NCI-H2107 treated with DMSO at 0.1 percent for 48 hours (cell line): Measurements from ENCODE around the gene CCDC167.
"Not testable (repeated sequence)": the region's sequence is repeated elsewhere in the genome, so short reads cannot be mapped to it uniquely, and the experiment has no call there.

Source experiments
- DNase-seq: peaks from one replicate; lab custom pipeline; 2025; ENCODE audit not compliant: unreplicated experiment; lab: John Stamatoyannopoulos, UW

The CCDC167 gene

GRCh38 chr6:37477656-37478435 is 21.8 kb downstream of the CCDC167 start:
- DNase-seq = no peak

- no peak for DNase-seq
Measured at GRCh38 chr6:37477191-37477590, 22.5 kb downstream of the CCDC167 start.

DNA sequence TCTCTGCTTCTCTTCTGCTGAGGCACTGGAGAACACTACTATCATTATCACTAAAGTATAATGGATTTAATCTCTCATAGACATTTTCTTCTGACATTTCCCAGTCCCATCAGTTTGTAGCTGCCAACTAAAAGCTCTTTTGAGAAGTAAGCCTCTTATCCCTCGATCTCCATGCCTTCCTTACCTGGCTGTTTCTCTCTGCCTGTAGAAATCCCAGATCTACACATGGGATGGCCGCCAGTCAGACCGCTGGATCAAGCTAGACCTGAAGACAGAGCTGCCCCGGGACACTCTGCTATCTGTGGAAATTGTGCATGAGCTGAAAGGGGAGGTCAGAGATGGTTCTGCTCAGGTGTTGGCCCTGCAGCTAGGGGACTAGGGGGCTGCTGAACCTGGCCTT is 25.4 kb downstream of the CCDC167 start:
- no peak for DNase-seq

DNA sequence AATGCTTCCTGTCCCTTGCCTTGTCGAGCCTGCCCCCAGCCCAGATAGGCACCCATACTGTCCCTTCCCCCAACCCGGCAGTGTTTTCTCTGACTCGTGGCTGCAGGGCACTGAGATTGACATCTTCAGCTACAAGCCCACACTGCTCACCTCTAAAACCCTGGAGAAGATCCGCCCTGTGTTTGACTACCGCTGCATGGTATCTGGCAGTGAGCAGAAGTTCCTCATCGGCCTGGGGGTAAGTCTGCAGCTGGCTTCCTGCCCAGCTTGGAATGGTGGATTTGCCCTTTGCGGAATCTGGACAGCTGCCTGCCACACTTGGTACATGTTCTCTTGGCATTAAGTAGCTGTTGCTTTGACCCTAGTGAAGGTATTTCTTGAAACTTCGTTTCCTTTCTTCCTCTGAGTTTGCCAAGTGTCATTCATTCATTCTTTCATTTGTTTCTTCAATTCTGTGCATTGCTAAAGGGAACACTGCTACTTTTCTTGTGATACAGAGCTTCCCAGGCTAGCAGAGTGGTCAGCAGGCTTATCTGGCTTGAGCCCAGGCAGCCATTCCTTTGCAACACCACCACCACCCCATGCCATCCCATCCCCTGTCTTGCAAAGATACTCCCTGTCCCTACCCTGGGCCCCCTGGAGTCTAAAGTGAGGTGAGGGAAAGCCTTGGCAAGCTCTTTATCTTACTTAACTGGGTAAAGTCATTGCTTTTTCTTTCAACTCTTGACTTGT is 26.2 kb downstream of the CCDC167 start:
- DNase-seq = no peak

DNA sequence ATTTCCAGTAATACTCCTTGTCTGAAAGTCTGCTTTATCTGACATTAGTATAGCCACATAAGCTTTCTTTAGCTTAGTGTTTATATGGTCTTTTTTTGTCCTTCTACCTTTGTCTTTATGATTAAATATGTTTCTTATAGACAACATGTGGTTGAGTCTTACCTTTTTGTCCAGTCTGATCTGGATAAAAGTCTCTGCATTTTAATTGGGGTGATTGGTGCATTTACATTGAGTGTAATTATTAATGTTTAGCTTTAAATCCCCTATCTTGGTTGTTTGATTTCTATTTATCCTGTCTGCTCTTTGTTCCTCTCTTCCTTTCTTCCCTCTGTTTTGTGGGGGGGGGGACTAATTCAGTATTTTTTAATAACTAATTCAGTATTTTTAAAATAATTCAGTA is 32.0 kb downstream of the CCDC167 start:
- DNase-seq = no peak

GRCh38 chr6:37463110-37463509 is 36.6 kb downstream of the CCDC167 start:
- no peak for DNase-seq

DNA sequence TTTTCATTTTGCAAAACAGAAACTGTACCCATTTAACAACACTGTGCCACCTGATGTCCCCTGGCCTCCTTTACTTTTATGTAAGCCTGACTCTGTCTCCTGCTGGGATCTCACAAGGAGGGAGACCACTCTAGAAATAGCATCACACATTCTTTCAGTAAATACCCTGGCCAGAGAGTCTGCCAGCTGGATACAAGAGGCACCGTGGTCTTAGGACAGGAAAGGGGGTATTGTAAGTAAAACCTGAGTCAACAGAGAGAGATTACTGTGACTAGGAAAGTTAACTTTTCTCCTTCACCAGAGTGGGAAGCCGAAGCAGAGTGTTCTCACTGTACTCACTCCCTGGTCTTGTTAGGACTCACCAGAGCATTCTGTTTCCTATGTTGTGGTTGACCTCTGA is 38.9 kb downstream of the CCDC167 start:
- DNase-seq = no peak

GRCh38 chr6:37459981-37460800 is 39.5 kb downstream of the CCDC167 start:
- peak; percentile 89 for DNase-seq

DNA sequence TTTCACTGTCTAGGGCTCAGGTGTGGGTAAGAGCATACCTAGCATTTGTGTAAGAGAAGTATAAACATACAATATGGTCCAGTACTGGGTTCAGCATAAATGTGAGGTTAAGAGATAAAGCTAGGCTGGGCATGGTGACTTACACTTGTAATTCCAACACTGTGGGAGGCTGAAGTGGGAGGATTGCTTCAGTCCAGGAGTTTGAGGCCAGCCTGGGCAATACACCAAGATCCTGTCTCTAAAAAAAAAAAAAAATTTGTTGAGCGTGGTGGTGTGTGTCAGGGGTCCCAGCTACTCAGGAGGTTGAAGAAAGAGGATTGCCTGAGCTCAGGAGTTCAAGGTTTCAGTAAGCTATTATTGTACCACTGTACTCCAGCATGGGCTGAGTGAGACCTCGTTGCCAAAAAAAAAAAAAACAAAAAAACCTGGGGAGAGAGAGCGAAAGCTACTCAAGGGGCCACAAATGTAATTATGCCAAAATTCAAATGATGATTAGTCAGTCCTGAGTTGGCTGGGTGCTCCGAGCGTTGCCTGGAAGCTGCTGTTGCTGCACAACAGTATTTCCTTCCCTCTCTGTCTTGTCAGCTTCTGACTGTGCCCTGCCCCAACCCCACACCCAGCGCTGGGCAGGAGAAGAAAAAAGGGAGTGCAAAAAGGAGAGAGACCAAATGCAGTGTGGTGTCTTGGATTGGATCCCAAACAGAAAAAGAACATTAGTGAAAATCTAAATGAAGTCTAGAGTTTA is 42.7 kb downstream of the CCDC167 start:
- no peak for DNase-seq

DNA sequence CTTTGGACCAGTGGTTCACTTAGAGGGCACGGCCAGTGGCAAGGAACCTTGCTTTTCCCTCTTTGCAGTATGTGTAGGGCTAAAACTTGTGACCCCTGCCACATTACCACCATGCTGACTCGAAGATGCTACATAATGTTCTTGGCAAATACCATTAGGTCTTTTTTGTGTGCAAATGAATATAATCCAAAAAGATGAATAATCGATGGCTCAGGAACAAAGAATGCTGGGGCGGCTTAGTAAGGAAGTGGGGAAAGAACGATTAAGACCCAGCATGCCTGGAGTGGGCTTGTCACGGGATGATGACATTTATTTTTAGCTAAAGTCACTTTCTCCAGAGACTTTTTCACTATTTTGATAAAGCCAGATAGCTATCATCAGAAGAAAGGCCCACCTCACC is 43.6 kb downstream of the CCDC167 start:
- DNase-seq = no peak

- no peak for DNase-seq
Measured at GRCh38 chr6:37454420-37455140, 45.1 kb downstream of the CCDC167 start.

DNA sequence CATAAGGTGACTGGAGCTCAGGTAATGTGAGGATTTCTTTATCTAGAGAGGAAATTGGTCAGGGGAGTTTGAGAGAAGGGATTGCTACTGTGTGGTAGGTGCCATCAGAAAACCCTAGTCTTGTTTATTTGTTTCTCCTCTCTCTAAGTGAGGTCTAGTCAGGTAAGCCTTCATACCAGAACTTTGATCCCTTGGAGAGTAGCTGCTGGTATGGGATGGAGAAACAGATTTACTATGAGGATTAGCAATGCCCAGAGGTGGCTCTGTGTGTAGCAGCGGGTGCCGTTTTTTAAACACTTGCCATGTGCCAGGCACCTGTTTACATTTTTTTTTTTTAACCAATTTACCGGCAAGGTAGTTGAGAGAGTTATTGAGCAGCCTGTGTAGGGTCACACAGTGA is 47.2 kb downstream of the CCDC167 start:
- DNase-seq = no peak

GRCh38 chr6:37451441-37452193 is 48.1 kb downstream of the CCDC167 start:
- DNase-seq = no peak

DNA sequence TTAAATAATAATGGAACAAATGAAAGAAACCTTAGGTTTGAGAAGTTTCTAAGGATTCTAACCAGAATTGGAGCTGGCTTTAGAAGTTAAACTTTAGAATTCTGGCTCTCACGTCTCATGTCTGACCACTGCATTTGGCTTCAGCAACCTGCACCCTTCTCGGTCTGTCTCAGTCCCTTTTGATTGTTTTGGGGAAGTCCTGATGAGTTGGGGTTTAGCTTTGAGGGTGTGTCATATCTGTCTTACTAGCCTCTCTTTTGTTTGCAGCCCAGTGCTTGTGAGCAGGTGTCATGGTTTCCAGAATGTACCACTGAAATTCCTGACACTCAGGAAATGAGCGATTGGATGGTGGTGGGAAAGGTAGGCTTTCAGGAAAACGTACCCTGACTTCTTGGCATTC is 49.7 kb downstream of the CCDC167 start:
- no peak for DNase-seq

GRCh38 chr6:37443216-37443542 is 56.5 kb downstream of the CCDC167 start:
- DNase-seq = not testable (repeated sequence)

DNA sequence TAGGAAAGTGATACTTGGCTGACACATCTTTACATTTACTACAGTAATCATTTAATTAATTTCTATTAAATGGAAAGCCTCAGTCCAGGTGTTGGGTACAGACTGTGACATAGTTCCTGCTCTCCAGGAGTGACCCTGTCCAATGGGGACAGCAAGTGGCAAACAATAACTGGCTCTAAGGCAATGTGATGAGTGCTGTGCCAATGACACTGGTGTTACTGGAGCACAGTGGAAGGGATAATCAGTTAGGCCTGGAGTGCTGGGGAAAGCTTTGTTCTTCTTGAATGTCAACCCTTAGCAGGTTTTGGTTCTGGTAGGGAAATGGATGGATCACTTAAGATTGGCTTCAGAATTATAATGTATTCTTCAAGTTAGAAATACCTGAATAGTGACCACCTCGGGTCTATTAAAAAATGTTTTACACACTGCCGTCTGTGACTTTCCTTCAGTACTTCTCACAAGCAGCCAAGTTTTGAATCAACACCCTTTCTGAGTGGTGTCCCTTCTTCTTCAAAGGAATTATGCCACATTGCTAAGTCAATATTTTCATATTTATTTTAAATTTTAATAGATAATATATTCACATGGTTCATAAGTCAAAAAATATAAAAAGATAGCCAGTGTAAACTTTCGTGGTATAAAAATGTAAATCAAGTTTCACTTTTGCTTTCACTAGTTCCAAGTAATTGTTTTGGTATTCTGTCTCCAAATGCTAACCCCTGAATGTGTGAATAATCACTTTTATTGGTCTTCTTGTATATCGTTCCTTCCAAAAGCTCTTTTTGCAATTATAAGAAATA is 57.1 kb downstream of the CCDC167 start:
- DNase-seq = no peak

DNA sequence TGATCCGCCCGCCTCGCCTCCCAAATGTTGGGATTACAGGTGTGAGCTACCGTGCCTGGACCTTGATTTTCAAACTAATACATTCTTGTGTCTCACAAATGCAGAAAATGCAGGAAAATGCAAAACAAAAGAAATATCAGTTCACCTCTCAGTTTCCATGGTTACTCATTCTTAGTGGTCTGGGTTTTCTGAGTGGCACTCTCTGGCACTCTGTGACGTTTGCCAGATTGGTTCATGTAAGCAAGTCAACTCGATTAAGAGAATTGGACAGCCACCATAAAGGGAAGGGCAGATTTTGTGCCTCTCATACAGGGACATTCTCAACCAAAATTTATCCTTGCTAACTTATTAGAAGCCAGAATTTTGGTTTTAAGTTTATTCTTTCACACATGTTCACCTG is 58.0 kb downstream of the CCDC167 start:
- no peak for DNase-seq

DNA sequence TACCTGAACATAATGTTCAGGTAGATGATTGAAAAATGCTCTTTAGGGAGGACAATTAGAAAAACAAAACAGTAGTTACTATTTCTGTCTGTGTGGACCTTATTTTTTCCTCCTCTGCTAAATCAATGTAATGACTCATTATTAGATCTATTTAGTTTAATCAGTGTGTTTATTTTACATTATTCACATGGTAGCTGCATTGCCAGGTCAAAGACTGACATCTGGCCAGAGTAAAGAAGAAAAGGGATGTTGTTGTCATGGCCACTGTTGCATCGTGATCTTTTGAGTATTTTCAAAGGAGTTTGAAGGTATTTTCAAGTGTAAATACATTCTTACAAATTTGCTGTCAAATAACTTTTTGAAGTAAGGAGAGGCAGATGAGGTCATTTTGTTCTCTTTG is 60.8 kb downstream of the CCDC167 start:
- no peak for DNase-seq

- DNase-seq = no peak
Measured at GRCh38 chr6:37435816-37436215, 63.9 kb downstream of the CCDC167 start.
